Natural killer cell (primary cell): ENCODE results near the gene TRIM72. TPM values are rescaled to one million over a fixed set of nuclear protein-coding genes. Genes with fewer than 3 reads are reported as not detected.
A peak's percentile ranks its signal among the peaks of the same experiment; 100 is the strongest.

Experiments used
- ATAC-seq, 3 donors: fragments of 150-1000 bp in 2 of 3; fragments of 200-7000 bp in 1 of 3; cut with Tn5 transposase; 1 replicate in 1 of 3; 2 replicates in 2 of 3; pipeline ENCODE4 v1.10.0; 2021; ENCODE audit warnings: mild to moderate bottlenecking in 2 of 3, moderate library complexity in 2 of 3
- DNase-seq, 2 donors: peaks; one replicate each; pipeline versions ENCODE4 v3.0.0 to v3.0.0-alpha.2; 2013 to 2021; ENCODE audit warnings: mixed read lengths in 1 of 2
- H3K27ac ChIP-seq: one replicate; pipeline ENCODE4 v1.5.1; 2013; ENCODE audit warnings: mild to moderate bottlenecking, low read length
- H3K27me3 ChIP-seq: one replicate; pipeline ENCODE4 v1.6.1; 2013; ENCODE audit warnings: low read length; ENCODE audit not compliant: control insufficient read depth, insufficient read depth
- H3K36me3 ChIP-seq: one replicate; pipeline ENCODE4 v1.6.1; 2013; ENCODE audit warnings: low read length; ENCODE audit not compliant: control insufficient read depth, insufficient read depth
- H3K4me1 ChIP-seq: one replicate; pipeline ENCODE4 v1.6.1; 2013; ENCODE audit warnings: low read length; ENCODE audit not compliant: control insufficient read depth, insufficient read depth
- H3K4me3 ChIP-seq: one replicate; pipeline ENCODE4 v1.5.1; 2013; ENCODE audit warnings: low read length
- H3K9me3 ChIP-seq: one replicate; pipeline ENCODE4 v1.6.1; 2013; ENCODE audit warnings: low read length; ENCODE audit not compliant: control insufficient read depth, insufficient read depth
- H3K27ac Mint-ChIP-seq, 2 donors: one replicate each; pipeline ENCODE4 v1.8.0; 2022; ENCODE audit warnings: mild to moderate bottlenecking in 2 of 2, mixed read lengths in 2 of 2, moderate library complexity in 1 of 2
- H3K27me3 Mint-ChIP-seq, 2 donors: one replicate each; pipeline ENCODE4 v1.8.0; 2022; ENCODE audit warnings: low read depth in 2 of 2, mixed read lengths in 2 of 2
- H3K36me3 Mint-ChIP-seq: one replicate; pipeline ENCODE4 v1.8.0; 2022; ENCODE audit warnings: mixed read lengths
- H3K4me1 Mint-ChIP-seq, 2 donors: one replicate each; pipeline ENCODE4 v1.8.0; 2022; ENCODE audit warnings: mixed read lengths in 2 of 2
- H3K4me3 Mint-ChIP-seq: one replicate; pipeline ENCODE4 v1.8.0; 2022; ENCODE audit warnings: mild to moderate bottlenecking, moderate library complexity, mixed read lengths
- H3K9me3 Mint-ChIP-seq, 2 donors: one replicate each; pipeline ENCODE4 v1.8.0; 2022; ENCODE audit warnings: mixed read lengths in 2 of 2
- CTCF ChIP-seq: fragments of 200-600 bp; IDR thresholded peaks from one replicate; pipeline ENCODE4 v1.8.0; 2022; ENCODE audit warnings: antibody characterized with exemption
- WGBS: methylation state at CpG from one replicate; pipeline ENCODE4 v1.1.7; 2013; ENCODE audit warnings: missing lambda C conversion rate; ENCODE audit not compliant: insufficient coverage; 5-methylcytosine and 5-hydroxymethylcytosine counted together
- intact Hi-C: fragments of 100-400 bp; cut with micrococcal nuclease; formaldehyde crosslinking; loops from one replicate; pipeline ENCODE4 v1.14.2; 2022
- total RNA-seq, 4 donors: library from RNA; stranded (reverse); fragments of 120-200 nt in 1 of 4; gene quantifications; one replicate each; pipeline versions ENCODE4 v1.2.3 to v1.2.4, GENCODE V29; 2013 to 2022

Gene TRIM72
- total RNA-seq, 3 donors from 2014 or later (not counting 1 experiment from before 2014, with no cell fraction given), result 0.05 to 0.07 TPM; not detected in 1

- Mint-ChIP-seq H3K9me3 (no peaks in the 10 kb centered on the region), H3K27ac (peak overlapping the region in 1 of 2 donors; percentile 6), H3K27me3 (no peaks in the 10 kb centered on the region), H3K4me1 (peaks cover 33 to 39% of the 10 kb centered on the region in 2 donors), H3K36me3 (peaks cover 32% of the 10 kb centered on the region), H3K4me3 (no peak overlapping the region)
- ATAC-seq (no peak), DNase-seq (no peak)
- H3K4me1 ChIP-seq, result peaks cover 6% of the 10 kb centered on the region
- no peaks in the 10 kb centered on the region for H3K27me3 ChIP-seq
- TF ChIP-seq CTCF, result no peak
- no peak overlapping the region for H3K4me3 ChIP-seq
- intact Hi-C loops, result no loop called here
- WGBS, result 94% methylated on average over 14 of the region's 16 CpGs
- peaks cover 82% of the 10 kb centered on the region for H3K36me3 ChIP-seq
- no peaks in the 10 kb centered on the region for H3K9me3 ChIP-seq
- H3K27ac ChIP-seq, result no peak overlapping the region
Observed at GRCh38 chr16:31271621-31272190, 57.8 kb downstream of the TRIM72 start.

- ATAC-seq (no peak), DNase-seq (no peak)
- H3K4me1 Mint-ChIP-seq, result peaks cover 24 to 26% of the 10 kb centered on the region in 2 donors
- H3K36me3 Mint-ChIP-seq, result peaks cover 19% of the 10 kb centered on the region
- WGBS, result 99% methylated on average over 7 of the region's 7 CpGs
- no peak overlapping the region for H3K4me3 Mint-ChIP-seq
- H3K9me3 Mint-ChIP-seq, result no peaks in the 10 kb centered on the region
- intact Hi-C loops, result no loop called here
- no peak for TF ChIP-seq CTCF
- peaks cover 83% of the 10 kb centered on the region for H3K36me3 ChIP-seq
- H3K27ac Mint-ChIP-seq, result no peak overlapping the region
- H3K27ac ChIP-seq, result no peak overlapping the region
- H3K27me3 Mint-ChIP-seq, result no peaks in the 10 kb centered on the region
- no peaks in the 10 kb centered on the region for H3K9me3 ChIP-seq
- no peak overlapping the region for H3K4me3 ChIP-seq
- H3K27me3 ChIP-seq, result no peaks in the 10 kb centered on the region
- H3K4me1 ChIP-seq, result no peaks in the 10 kb centered on the region
Observed at GRCh38 chr16:31273187-31273586, 59.3 kb downstream of the TRIM72 start.

GRCh38 chr16:31273676-31274075, 59.8 kb downstream of the TRIM72 start:
- no peak for ATAC-seq
- H3K27ac Mint-ChIP-seq, result no peak overlapping the region
- 96% methylated on average over 3 of the region's 3 CpGs for WGBS

More at GRCh38 chr16:31273676-31274075, 59.8 kb downstream of the TRIM72 start:
- Histone ChIP-seq H3K27ac (no peak overlapping the region), H3K9me3 (no peaks in the 10 kb centered on the region), H3K36me3 (peaks cover 83% of the 10 kb centered on the region), H3K4me3 (no peak overlapping the region), H3K4me1 (no peaks in the 10 kb centered on the region), H3K27me3 (no peaks in the 10 kb centered on the region)
- intact Hi-C loops, result no loop called here
- DNase-seq, result no peak
- H3K9me3 Mint-ChIP-seq, result no peaks in the 10 kb centered on the region
- H3K27me3 Mint-ChIP-seq, result no peaks in the 10 kb centered on the region
- TF ChIP-seq CTCF, result no peak
- peaks cover 21 to 24% of the 10 kb centered on the region in 2 donors for H3K4me1 Mint-ChIP-seq
- H3K4me3 Mint-ChIP-seq, result no peak overlapping the region
- H3K36me3 Mint-ChIP-seq, result peaks cover 14% of the 10 kb centered on the region
